GM21786 (cell line): Measurements from ENCODE around the gene RELB.
"Not testable (repeated sequence)": the region's sequence is repeated elsewhere in the genome, so short reads cannot be mapped to it uniquely, and the experiment has no call there.

Experiments
- ATAC-seq: cut with Tn5 transposase; IDR thresholded peaks from one replicate; pipeline ENCODE4 v1.9.1; 2021; ENCODE audit not compliant: unreplicated experiment

The RELB gene

GRCh38 chr19:45001087-45001739, at the start of gene RELB:
TSS of gene RELB (plus strand) at chr19:45001464. CDS start at chr19:45001580, 116 bp downstream.
- ATAC-seq = peak; percentile 38

- no peak for ATAC-seq
These were observed 47.0 kb upstream of the RELB start for GRCh38 chr19:44954278-44954648.

GRCh38 chr19:44954649-44955504, 46.4 kb upstream of the RELB start, which contains the start of gene CLPTM1:
TSS of gene CLPTM1 (plus strand) at chr19:44955380. CDS start at chr19:44955396, 16 bp downstream.
- peak; percentile 81 for ATAC-seq

- ATAC-seq = no peak
These were observed 45.5 kb upstream of the RELB start for GRCh38 chr19:44955505-44956439.

GRCh38 chr19:44957526-44957925, 43.7 kb upstream of the RELB start:
- no peak for ATAC-seq

GRCh38 chr19:44958090-44958489, 43.2 kb upstream of the RELB start:
- no peak for ATAC-seq

- no peak for ATAC-seq
These were observed 41.6 kb upstream of the RELB start for GRCh38 chr19:44959691-44960090.

GRCh38 chr19:44960906-44961728, 40.1 kb upstream of the RELB start:
- no peak for ATAC-seq

- no peak for ATAC-seq
These were observed 39.4 kb upstream of the RELB start for GRCh38 chr19:44961821-44962220.

- ATAC-seq = no peak
These were observed 33.1 kb upstream of the RELB start for GRCh38 chr19:44968118-44968517.

- ATAC-seq = no peak
These were observed 32.6 kb upstream of the RELB start for GRCh38 chr19:44968670-44969069.

GRCh38 chr19:44969437-44969836, 31.8 kb upstream of the RELB start:
- ATAC-seq = no peak

GRCh38 chr19:44971451-44971850, 29.8 kb upstream of the RELB start:
- ATAC-seq = not testable (repeated sequence)

- ATAC-seq = no peak
These were observed 28.5 kb upstream of the RELB start for GRCh38 chr19:44972802-44973201.

GRCh38 chr19:44973982-44974735, 27.1 kb upstream of the RELB start:
- no peak for ATAC-seq

- ATAC-seq = no peak
These were observed 26.4 kb upstream of the RELB start for GRCh38 chr19:44974857-44975256.

- no peak for ATAC-seq
These were observed 25.8 kb upstream of the RELB start for GRCh38 chr19:44975444-44975843.

- ATAC-seq = no peak
These were observed 17.3 kb upstream of the RELB start for GRCh38 chr19:44984005-44984404.

GRCh38 chr19:44985445-44985844, 15.8 kb upstream of the RELB start:
- no peak for ATAC-seq

GRCh38 chr19:44986389-44986788, 14.9 kb upstream of the RELB start:
- ATAC-seq = no peak
